ENCODE data around the gene MBD3L3.

The MBD3L3 gene

DNA sequence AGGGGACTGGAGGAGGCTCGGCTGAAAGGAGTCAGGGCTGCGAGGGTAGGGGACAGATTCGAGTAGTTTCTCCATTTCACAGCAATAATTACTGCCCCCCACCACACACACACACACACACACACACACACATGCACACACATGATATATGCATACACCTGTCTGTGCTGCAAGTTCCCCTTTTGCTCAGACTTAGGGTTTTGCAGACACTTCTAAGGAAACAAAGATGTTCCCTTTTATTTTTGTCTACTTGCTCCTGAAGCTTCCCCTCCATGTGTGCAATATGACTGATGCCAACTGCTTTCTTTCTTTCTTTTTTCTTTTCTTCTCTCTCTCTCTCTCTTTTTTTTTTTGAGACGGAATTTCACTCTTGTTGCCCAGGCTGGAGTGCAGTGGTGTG lies 50.6 kb downstream of the MBD3L3 start:
- Histone ChIP-seq H3K9me3 (ENCODE audit: control insufficient read depth, insufficient read depth, low read length) (no peaks in the 10 kb centered on the region), H3K27me3 (ENCODE audit: control insufficient read depth, low read length) (no peaks in the 10 kb centered on the region), H3K4me3 (ENCODE audit: low read length) (no peak overlapping the region), H3K4me2 (ENCODE audit: low read length) (no peak overlapping the region), H3K79me2 (ENCODE audit: control insufficient read depth, low read length) (no peaks in the 10 kb centered on the region), H3K9me2 (replicated peaks; ENCODE audit: control insufficient read depth, low read length) (no peaks in the 10 kb centered on the region), H4K20me1 (ENCODE audit: control insufficient read depth, insufficient read depth, low read depth, low read length) (no peaks in the 10 kb centered on the region), H3F3A (ENCODE audit: control insufficient read depth, insufficient read depth) (no peaks in the 10 kb centered on the region), H3K27ac (ENCODE audit: low read depth, low read length) (no peak overlapping the region), H3K36me3 (ENCODE audit: control insufficient read depth, low read length) (no peaks in the 10 kb centered on the region), H3K4me1 (ENCODE audit: control insufficient read depth, low read length) (no peaks in the 10 kb centered on the region)
- TF ChIP-seq EZH2phosphoT487 (IDR thresholded peaks at IDR 0.05; ENCODE audit: borderline replicate concordance, low read length): no peak
- TF ChIP-seq, protein P1, sequence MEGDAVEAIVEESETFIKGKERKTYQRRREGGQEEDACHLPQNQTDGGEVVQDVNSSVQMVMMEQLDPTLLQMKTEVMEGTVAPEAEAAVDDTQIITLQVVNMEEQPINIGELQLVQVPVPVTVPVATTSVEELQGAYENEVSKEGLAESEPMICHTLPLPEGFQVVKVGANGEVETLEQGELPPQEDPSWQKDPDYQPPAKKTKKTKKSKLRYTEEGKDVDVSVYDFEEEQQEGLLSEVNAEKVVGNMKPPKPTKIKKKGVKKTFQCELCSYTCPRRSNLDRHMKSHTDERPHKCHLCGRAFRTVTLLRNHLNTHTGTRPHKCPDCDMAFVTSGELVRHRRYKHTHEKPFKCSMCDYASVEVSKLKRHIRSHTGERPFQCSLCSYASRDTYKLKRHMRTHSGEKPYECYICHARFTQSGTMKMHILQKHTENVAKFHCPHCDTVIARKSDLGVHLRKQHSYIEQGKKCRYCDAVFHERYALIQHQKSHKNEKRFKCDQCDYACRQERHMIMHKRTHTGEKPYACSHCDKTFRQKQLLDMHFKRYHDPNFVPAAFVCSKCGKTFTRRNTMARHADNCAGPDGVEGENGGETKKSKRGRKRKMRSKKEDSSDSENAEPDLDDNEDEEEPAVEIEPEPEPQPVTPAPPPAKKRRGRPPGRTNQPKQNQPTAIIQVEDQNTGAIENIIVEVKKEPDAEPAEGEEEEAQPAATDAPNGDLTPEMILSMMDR (IDR thresholded peaks at IDR 0.05; ENCODE audit: low read depth, low read length, poor library complexity, severe bottlenecking): no peak

Measured in DOHH2 (cell line).